Lower leg skin (tissue), 4 donors: Measurements from ENCODE around the gene APEH. TPM values are rescaled to one million over a fixed set of nuclear protein-coding genes. Genes with fewer than 3 reads are reported as not detected.

ENCODE experiments used
- DNase-seq, 2 donors: peaks; one replicate each; pipeline ENCODE4 v3.0.0-alpha.2; 2019; ENCODE audit warnings: low spot score in 2 of 2
- H3K4me3 ChIP-seq: fragments of 200-600 bp; sonication (generic); 2 replicates; pipeline ENCODE4 v1.5.1; 2017; ENCODE audit warnings: mild to moderate bottlenecking, low read depth; ENCODE audit not compliant: poor library complexity, severe bottlenecking
- POLR2A ChIP-seq, 2 donors: fragments of 450-650 bp; IDR thresholded peaks; one replicate each; pipeline ENCODE4 v1.6.1; 2016 to 2017; ENCODE audit warnings: antibody characterized with exemption in 2 of 2, mild to moderate bottlenecking in 1 of 2, moderate library complexity in 1 of 2
- WGBS, 2 donors: methylation state at CpG; one replicate each; pipeline ENCODE4 v1.1.5; 2018; 5-methylcytosine and 5-hydroxymethylcytosine counted together
- intact Hi-C: fragments of 100-400 bp; cut with DNase I; formaldehyde crosslinking; loops from one replicate; pipeline ENCODE4 v1.15.0; 2023; ENCODE audit warnings: low total_unique reads
- total RNA-seq, 4 donors: library from RNA; depleted of rRNA; stranded (reverse); fragments of >200 nt; gene quantifications; one replicate each; pipeline ENCODE4 v1.1.0, GENCODE V29; 2016
- TF ChIP-seq, protein P1 (sequence below), 3 donors: fragments of 450-650 bp; IDR thresholded peaks; one replicate each; pipeline ENCODE4 v1.5.1; 2016; ENCODE audit warnings: antibody characterized with exemption in 3 of 3, mild to moderate bottlenecking in 3 of 3, moderate library complexity in 2 of 3

APEH gene
- total RNA-seq, 4 donors from 2014 or later: 73.8 to 92.4 (median 83.1) TPM

DNA sequence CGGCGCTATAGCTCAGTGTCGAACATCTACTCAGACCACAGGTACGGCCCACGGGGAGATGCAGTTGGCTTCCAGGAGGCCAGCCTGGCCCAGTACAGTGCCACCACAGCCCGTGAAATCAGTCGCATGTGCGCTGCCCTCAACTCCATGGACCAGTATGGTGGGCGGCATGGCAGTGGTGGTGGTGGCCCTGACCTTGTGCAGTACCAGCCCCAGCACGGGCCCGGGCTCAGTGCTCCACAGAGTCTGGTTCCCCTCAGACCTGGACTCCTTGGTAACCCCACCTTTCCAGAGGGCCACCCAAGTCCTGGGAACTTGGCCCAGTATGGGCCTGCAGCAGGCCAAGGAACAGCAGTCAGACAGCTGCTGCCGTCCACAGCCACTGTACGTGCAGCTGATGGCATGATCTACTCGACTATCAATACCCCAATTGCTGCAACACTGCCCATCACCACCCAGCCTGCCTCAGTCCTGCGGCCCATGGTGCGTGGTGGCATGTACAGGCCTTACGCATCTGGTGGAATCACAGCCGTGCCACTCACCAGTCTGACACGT is 18.3 kb upstream of the APEH start:
- DNase-seq: no peak
- H3K4me3 ChIP-seq: no peak overlapping the region
- TF ChIP-seq, protein P1, sequence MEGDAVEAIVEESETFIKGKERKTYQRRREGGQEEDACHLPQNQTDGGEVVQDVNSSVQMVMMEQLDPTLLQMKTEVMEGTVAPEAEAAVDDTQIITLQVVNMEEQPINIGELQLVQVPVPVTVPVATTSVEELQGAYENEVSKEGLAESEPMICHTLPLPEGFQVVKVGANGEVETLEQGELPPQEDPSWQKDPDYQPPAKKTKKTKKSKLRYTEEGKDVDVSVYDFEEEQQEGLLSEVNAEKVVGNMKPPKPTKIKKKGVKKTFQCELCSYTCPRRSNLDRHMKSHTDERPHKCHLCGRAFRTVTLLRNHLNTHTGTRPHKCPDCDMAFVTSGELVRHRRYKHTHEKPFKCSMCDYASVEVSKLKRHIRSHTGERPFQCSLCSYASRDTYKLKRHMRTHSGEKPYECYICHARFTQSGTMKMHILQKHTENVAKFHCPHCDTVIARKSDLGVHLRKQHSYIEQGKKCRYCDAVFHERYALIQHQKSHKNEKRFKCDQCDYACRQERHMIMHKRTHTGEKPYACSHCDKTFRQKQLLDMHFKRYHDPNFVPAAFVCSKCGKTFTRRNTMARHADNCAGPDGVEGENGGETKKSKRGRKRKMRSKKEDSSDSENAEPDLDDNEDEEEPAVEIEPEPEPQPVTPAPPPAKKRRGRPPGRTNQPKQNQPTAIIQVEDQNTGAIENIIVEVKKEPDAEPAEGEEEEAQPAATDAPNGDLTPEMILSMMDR (IDR thresholded peaks at IDR 0.05): no peak
- TF ChIP-seq POLR2A (IDR thresholded peaks at IDR 0.05): no peak
- intact Hi-C loops: no loop called here
- WGBS, 2 donors: 91 to 96% methylated on average over 16 to 19 of the region's 19 CpGs

DNA sequence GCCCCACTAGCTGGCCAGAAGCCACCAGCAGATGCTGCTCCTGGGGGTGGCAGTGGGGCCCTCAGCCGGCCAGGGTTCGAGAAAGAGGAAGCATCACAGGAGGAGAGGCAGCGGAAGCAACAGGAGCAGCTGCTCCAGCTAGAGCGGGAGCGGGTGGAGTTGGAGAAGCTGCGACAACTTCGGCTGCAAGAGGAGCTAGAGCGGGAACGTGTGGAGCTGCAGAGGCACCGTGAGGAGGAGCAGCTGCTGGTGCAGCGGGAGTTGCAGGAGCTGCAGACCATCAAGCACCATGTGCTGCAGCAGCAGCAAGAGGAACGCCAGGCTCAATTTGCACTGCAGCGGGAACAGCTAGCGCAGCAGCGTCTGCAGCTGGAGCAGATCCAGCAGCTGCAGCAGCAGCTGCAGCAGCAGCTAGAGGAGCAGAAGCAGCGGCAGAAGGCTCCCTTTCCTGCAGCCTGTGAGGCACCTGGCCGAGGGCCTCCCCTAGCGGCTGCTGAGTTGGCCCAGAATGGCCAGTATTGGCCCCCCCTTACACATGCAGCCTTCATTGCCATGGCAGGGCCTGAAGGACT is 17.5 kb upstream of the APEH start:
- intact Hi-C loops: no loop called here
- WGBS, 2 donors: 52 to 67% methylated on average over 17 to 18 of the region's 18 CpGs
- DNase-seq: no peak

DNA sequence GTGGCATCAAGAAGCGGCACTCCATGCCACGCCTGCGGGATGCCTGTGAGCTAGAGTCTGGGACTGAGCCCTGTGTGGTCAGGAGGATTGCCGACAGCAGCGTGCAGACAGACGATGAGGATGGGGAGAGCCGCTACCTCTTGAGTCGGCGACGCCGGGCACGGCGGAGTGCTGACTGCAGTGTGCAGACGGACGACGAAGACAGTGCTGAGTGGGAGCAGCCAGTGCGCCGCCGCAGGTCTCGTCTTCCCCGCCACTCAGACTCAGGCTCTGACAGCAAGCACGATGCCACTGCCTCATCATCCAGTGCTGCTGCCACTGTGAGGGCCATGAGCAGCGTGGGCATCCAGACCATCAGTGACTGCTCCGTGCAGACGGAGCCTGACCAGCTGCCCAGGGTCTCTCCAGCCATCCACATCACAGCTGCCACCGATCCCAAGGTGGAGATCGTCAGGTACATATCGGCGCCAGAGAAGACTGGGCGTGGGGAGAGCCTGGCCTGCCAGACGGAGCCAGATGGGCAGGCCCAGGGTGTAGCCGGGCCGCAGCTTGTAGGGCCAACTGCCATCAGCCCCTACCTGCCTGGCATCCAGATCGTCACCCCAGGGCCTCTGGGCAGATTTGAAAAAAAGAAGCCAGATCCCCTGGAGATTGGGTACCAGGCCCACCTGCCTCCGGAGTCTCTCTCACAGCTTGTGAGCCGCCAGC is 16.8 kb upstream of the APEH start:
- intact Hi-C loops: no loop called here
- H3K4me3 ChIP-seq: no peak overlapping the region
- no peak for DNase-seq
- WGBS, 2 donors: 82 to 86% methylated on average over 26 to 36 of the region's 36 CpGs
- no peak for TF ChIP-seq POLR2A (IDR thresholded peaks at IDR 0.05)
- TF ChIP-seq, protein P1 (IDR thresholded peaks at IDR 0.05): no peak

More for the DNA sequence above, 17.5 kb upstream of the APEH start:
- TF ChIP-seq POLR2A (IDR thresholded peaks at IDR 0.05): no peak
- TF ChIP-seq, protein P1 (IDR thresholded peaks at IDR 0.05): no peak
- H3K4me3 ChIP-seq: no peak overlapping the region

DNA sequence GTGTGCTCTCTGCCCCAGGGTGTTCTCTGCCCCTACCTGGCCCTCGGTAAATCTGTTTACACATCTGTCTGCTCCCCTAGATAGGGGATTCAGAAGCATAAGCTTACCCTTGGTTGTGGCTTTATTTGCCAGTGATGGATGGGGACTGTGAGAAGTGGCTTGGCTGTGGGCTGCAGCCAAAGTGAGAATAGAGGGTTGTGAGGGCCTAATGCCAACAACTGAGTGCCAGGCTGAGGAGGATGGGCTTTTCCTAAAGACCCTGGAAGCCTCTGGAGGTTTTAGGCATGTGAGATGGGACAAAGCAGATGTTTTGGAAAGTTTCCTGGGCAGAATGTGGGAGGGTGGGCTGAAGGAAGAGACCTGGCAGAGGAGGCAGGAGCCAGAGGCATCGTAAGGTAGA is 15.4 kb upstream of the APEH start:
- H3K4me3 ChIP-seq: no peak overlapping the region
- TF ChIP-seq, protein P1 (IDR thresholded peaks at IDR 0.05): no peak
- no peak for TF ChIP-seq POLR2A (IDR thresholded peaks at IDR 0.05)
- intact Hi-C loops: no loop called here
- DNase-seq: no peak
- 67 to 71% methylated on average over 2 of the region's 2 CpGs for WGBS, 2 donors

DNA sequence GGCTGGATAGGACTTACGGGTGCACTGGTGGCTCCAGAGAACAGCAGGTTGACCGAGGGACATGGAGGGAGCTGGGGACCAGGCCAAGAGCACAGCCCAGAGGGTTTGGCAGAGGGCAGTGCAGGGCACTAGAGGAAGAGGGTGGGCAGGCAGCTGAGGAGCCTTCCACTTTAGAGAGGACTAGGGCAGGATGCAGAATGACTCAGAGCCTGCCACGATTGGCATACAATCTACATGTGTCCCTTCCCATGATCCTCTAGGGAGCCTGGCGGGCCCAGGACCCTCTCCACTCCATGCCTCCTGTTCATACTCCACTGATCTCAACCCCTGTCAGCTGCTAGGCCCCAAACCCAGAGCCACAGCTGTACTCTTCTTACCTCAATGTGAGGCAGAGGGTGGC is 14.4 kb upstream of the APEH start:
- TF ChIP-seq, protein P1 (IDR thresholded peaks at IDR 0.05): no peak
- TF ChIP-seq POLR2A (IDR thresholded peaks at IDR 0.05): no peak
- WGBS, 2 donors: 74 to 77% methylated on average over 4 of the region's 4 CpGs
- no peak for DNase-seq
- intact Hi-C loops: no loop called here
- no peak overlapping the region for H3K4me3 ChIP-seq
